MCF 10A (cell line): ENCODE data around the gene NOB1. TPM values are rescaled to one million over a fixed set of nuclear protein-coding genes. Genes with fewer than 3 reads are reported as not detected.

Experiments used
- BruUV-seq: library from RNA; stranded (reverse); fragments of 400-500 nt; replicated peaks from 2 replicates; lab custom pipeline; 2021; lab: Mats Ljungman, UMichigan
- CTCF ChIA-PET: fragments of 300-600 bp; sonication (Branson Sonifier 250); formaldehyde crosslinking; extraction: SDS; loops from one replicate; lab custom pipeline; 2021; ENCODE audit warnings: antibody characterized with exemption, inconsistent platforms; lab: Yijun Ruan, JAX
- POLR2A ChIA-PET: fragments of 300-600, 350-650 bp; sonication (Branson Sonifier 250); formaldehyde crosslinking; extraction: SDS; loops from one replicate; lab custom pipeline; 2020; ENCODE audit warnings: antibody characterized with exemption, inconsistent platforms; lab: Yijun Ruan, JAX
- DNase-seq: peaks from one replicate; pipeline ENCODE4 v3.0.0-alpha.2; 2018; ENCODE audit not compliant: unreplicated experiment
- H3K27ac Mint-ChIP-seq: one replicate; pipeline ENCODE4 v1.8.0; 2022; ENCODE audit warnings: mild to moderate bottlenecking, low read depth, mixed read lengths; ENCODE audit not compliant: unreplicated experiment
- H3K27me3 Mint-ChIP-seq: one replicate; pipeline ENCODE4 v1.8.0; 2022; ENCODE audit warnings: mixed read lengths; ENCODE audit not compliant: insufficient read depth, unreplicated experiment
- H3K36me3 Mint-ChIP-seq: one replicate; pipeline ENCODE4 v1.8.0; 2022; ENCODE audit warnings: mild to moderate bottlenecking, moderate library complexity, mixed read lengths; ENCODE audit not compliant: insufficient read depth, unreplicated experiment
- H3K4me1 Mint-ChIP-seq: one replicate; pipeline ENCODE4 v1.8.0; 2022; ENCODE audit warnings: mixed read lengths; ENCODE audit not compliant: insufficient read depth, unreplicated experiment
- H3K4me3 Mint-ChIP-seq: one replicate; pipeline ENCODE4 v1.8.0; 2022; ENCODE audit warnings: mild to moderate bottlenecking, moderate library complexity, mixed read lengths; ENCODE audit not compliant: unreplicated experiment
- H3K9me3 Mint-ChIP-seq: one replicate; pipeline ENCODE4 v1.8.0; 2022; ENCODE audit warnings: mixed read lengths; ENCODE audit not compliant: unreplicated experiment
- CTCF ChIP-seq: fragments of 200-600 bp; IDR thresholded peaks from one replicate; pipeline ENCODE4 v1.8.0; 2022; ENCODE audit warnings: antibody characterized with exemption, mild to moderate bottlenecking; ENCODE audit not compliant: unreplicated experiment
- intact Hi-C: fragments of 100-400 bp; cut with micrococcal nuclease; formaldehyde crosslinking; loops from 2 replicates; pipeline ENCODE4 v1.14.1; 2022
- total RNA-seq: library from RNA; stranded (reverse); gene quantifications from 2 replicates; pipeline ENCODE4 v1.2.3, GENCODE V29; 2022

NOB1 gene
- total RNA-seq, 1 experiment from 2014 or later, result 110 TPM

DNA sequence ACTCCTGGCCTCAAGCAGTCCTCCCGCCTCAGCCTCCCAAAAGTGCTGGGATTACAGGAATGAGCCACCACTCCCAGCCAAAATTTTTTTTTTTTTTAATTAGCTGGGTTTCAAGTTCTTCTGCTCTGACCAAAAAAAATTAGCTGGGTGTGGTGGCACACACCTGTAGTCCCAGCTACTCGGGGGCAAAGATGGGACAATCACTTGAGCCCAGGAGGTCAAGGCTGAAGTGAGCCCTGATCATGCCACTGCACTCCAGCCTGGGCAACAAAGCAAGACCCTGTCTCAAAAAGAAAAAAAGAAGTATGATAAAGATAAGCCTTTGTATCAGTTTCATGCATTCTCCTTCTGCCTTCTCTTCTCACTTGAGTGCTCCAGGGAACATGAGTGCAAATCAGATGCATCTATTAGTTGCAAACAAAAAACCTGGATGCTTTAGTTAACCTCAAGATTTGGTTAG lies 30.3 kb downstream of the NOB1 start:
- H3K27ac Mint-ChIP-seq, result peak overlapping the region; percentile 93
- POLR2A ChIA-PET, result interaction anchor here (1.1 to 6.3 kb wide), 7 partner anchors 8 to 46 kb away, joined by 3 to 138 read pairs (median 19); partner anchors contain the start of gene NOB1

GRCh38 chr16:69721441-69721957 lies 33.2 kb downstream of the NOB1 start:
- DNase-seq, result no peak
- intact Hi-C loops, result no loop called here
- Mint-ChIP-seq H3K4me3 (no peak overlapping the region), H3K9me3 (no peaks in the 10 kb centered on the region), H3K4me1 (peaks cover 8% of the 10 kb centered on the region), H3K27ac (no peak overlapping the region), H3K27me3 (no peaks in the 10 kb centered on the region), H3K36me3 (peaks cover 23% of the 10 kb centered on the region)
- TF ChIP-seq CTCF, result no peak
- no TSS peak for BruUV-seq
- CTCF ChIA-PET, result interaction anchor here (1.2 to 10.4 kb wide), 2 partner anchors 10 to 33 kb away, joined by 5 to 87 read pairs; partner anchors contain the start of gene NOB1
- POLR2A ChIA-PET, result interaction anchor here (1.0 to 1.2 kb wide), 2 partner anchors 33 kb away, joined by 3 to 6 read pairs; partner anchors contain the start of gene NOB1

More for the DNA sequence above, 30.3 kb downstream of the NOB1 start:
- intact Hi-C loops, result no loop called here
- DNase-seq, result no peak
- peak overlapping the region; percentile 90 for H3K4me3 Mint-ChIP-seq
- CTCF ChIA-PET, result interaction anchor here (0.6 to 10.4 kb wide), 7 partner anchors 12 to 204 kb away, joined by 4 to 87 read pairs (median 10); partner anchors contain the start of gene NOB1
- peaks cover 25% of the 10 kb centered on the region for H3K36me3 Mint-ChIP-seq
- TF ChIP-seq CTCF, result no peak
- peaks cover 17% of the 10 kb centered on the region for H3K4me1 Mint-ChIP-seq
- BruUV-seq, result no TSS peak
- no peaks in the 10 kb centered on the region for H3K9me3 Mint-ChIP-seq
- H3K27me3 Mint-ChIP-seq, result no peaks in the 10 kb centered on the region

DNA sequence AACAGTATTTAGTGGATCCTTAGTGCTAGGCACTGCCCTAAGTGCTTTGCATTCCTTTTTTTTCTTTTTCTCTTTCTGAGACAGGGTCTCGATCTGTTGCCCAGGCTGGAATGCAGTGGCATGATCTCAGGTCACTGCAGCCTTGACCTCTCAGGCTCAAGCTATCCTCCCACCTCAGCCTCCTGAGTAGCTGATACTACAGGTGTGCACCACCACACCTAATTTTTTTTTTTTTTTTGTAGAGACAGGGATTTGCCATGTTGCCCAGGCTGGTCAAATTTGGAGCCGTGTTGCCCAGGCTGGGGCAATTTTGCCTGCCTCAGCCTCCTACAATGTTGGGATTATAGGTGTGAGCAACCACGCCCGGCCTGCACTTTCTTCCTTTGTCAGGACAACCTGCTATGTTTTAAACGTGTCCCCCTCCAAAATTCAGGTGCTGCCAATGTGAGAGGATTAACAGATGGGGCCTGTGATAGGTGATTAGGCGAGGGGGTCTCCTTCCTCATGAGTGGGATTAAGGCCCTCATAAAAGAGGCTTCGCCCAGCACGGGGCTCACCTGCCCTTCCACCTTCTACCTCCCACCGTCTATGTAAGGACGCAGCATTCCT lies 33.8 kb downstream of the NOB1 start:
- Mint-ChIP-seq H3K9me3 (no peaks in the 10 kb centered on the region), H3K27ac (no peak overlapping the region), H3K36me3 (peaks cover 17% of the 10 kb centered on the region), H3K27me3 (no peaks in the 10 kb centered on the region), H3K4me1 (peaks cover 6% of the 10 kb centered on the region), H3K4me3 (no peak overlapping the region)
- BruUV-seq, result no TSS peak
- POLR2A ChIA-PET, result interaction anchor here (1.0 kb wide), 1 partner anchor 33 kb away, joined by 3 read pairs; no protein-coding TSS in a partner anchor
- CTCF ChIA-PET, result interaction anchor here (10.4 kb wide), 1 partner anchor 34 kb away, joined by 87 read pairs; the partner anchor contains the start of gene NOB1
- DNase-seq, result no peak
- intact Hi-C loops, result no loop called here
- no peak for TF ChIP-seq CTCF

DNA sequence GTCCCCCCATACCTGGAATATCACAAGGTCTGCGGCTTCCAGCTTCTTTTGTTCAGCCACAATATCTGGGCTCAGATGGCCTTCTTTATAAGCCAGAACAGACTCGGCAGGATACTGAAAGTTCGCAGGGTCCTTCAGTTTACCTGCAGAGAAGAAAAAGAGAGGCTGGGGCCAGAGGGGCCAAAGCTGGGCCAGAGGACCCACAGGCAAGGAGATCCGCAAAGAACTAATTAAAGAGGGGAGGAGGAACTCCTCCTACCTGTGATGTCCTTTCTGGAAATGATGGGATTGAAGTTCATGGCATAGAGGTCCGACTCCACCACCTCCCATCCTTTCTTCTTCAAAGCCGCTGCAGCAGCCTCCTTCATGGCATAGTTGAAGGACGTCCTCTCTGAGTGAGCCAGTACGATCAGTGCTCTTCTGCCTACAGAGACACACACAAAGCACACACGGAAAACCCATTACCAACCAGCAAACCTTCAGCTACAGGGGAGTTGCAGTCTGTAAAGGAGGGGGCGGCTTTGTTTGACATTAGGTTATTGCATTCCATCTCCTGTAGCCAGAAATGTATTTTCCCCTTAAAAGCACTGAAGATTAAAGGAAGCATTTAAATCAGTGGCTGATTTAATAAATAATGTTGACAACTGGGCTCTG lies 36.5 kb downstream of the NOB1 start:
- no peak for DNase-seq
- Mint-ChIP-seq H3K27me3 (no peaks in the 10 kb centered on the region), H3K4me3 (no peak overlapping the region), H3K27ac (no peak overlapping the region), H3K4me1 (no peaks in the 10 kb centered on the region), H3K36me3 (peaks cover 29% of the 10 kb centered on the region), H3K9me3 (no peaks in the 10 kb centered on the region)
- intact Hi-C loops, result no loop called here
- BruUV-seq, result no TSS peak
- ChIA-PET POLR2A (interaction anchor here (2.5 kb wide), 1 partner anchor 36 kb away, joined by 6 read pairs; the partner anchor contains the start of gene NOB1), CTCF (no interaction called here)
- no peak for TF ChIP-seq CTCF
